Stomach smooth muscle (tissue), 2 donors: ENCODE measurements around the gene NBL1.

Experiments used
- H3K27ac ChIP-seq: one replicate; pipeline ENCODE4 v1.7.0; 2013; ENCODE audit warnings: mild to moderate bottlenecking, low read length, inconsistent platforms
- H3K27me3 ChIP-seq, 2 donors: one replicate each; pipeline ENCODE4 v1.7.0; 2013; ENCODE audit warnings: low read length in 2 of 2; ENCODE audit not compliant: insufficient read depth in 2 of 2, control insufficient read depth in 1 of 2
- H3K36me3 ChIP-seq, 2 donors: one replicate each; pipeline ENCODE4 v1.7.0; 2013; ENCODE audit warnings: low read length in 2 of 2; ENCODE audit not compliant: control insufficient read depth in 2 of 2, insufficient read depth in 2 of 2
- H3K4me1 ChIP-seq: one replicate; pipeline ENCODE4 v1.7.0; 2013; ENCODE audit warnings: low read length; ENCODE audit not compliant: control insufficient read depth, insufficient read depth
- H3K4me3 ChIP-seq, 2 donors: one replicate each; pipeline ENCODE4 v1.7.0; 2013; ENCODE audit warnings: low read length in 2 of 2
- H3K9ac ChIP-seq, 2 donors: one replicate each; pipeline ENCODE4 v1.7.0; 2013; ENCODE audit warnings: low read length in 2 of 2, mild to moderate bottlenecking in 1 of 2
- H3K9me3 ChIP-seq, 2 donors: one replicate each; pipeline ENCODE4 v1.7.0; 2013; ENCODE audit warnings: low read length in 2 of 2; ENCODE audit not compliant: control insufficient read depth in 2 of 2
- donor health status: healthy.
- donor health status: Pancreatic carcinoma.

NBL1 gene

GRCh38 chr1:19670787-19671186, 26.7 kb downstream of the NBL1 start:
- Histone ChIP-seq H3K36me3 (no peaks in the 10 kb centered on the region), H3K9me3 (no peaks in the 10 kb centered on the region), H3K4me1 (no peaks in the 10 kb centered on the region), H3K27ac (no peak overlapping the region), H3K9ac (no peak overlapping the region), H3K27me3 (peaks cover 25 to 26% of the 10 kb centered on the region in 2 donors), H3K4me3 (no peak overlapping the region)

DNA sequence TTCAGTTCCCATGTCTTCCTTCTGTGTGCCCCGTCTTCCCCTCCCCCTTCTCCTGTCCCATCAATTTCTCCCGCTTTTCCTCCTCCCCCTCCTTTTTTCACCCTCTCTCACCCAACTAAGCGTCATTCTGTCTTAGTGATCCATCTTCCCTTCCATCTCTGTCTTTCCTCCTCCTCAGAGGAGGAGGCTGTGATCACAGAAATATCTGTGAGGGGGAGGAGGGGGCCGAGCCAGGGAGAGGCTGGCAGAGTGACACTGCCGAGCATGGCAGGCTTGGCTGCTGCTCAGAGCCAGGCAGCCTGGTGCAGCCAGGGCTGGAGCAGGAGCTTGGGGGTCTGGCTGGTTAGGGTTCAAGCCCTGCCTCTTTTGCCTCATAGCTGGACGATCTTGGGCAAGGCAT, 28.1 kb downstream of the NBL1 start:
- Histone ChIP-seq H3K9ac (no peak overlapping the region), H3K27ac (no peak overlapping the region), H3K9me3 (no peaks in the 10 kb centered on the region), H3K27me3 (peaks cover 15 to 19% of the 10 kb centered on the region in 2 donors), H3K36me3 (no peaks in the 10 kb centered on the region), H3K4me3 (no peak overlapping the region), H3K4me1 (no peaks in the 10 kb centered on the region)

- no peaks in the 10 kb centered on the region for H3K9me3 ChIP-seq
- peaks cover 8 to 14% of the 10 kb centered on the region in 2 donors for H3K27me3 ChIP-seq
- no peak overlapping the region for H3K27ac ChIP-seq
- H3K4me3 ChIP-seq = no peak overlapping the region
- H3K4me1 ChIP-seq = no peaks in the 10 kb centered on the region
- no peak overlapping the region for H3K9ac ChIP-seq
- no peaks in the 10 kb centered on the region for H3K36me3 ChIP-seq
These were observed 31.7 kb downstream of the NBL1 start for GRCh38 chr1:19675797-19676196.

- Histone ChIP-seq H3K9me3 (no peaks in the 10 kb centered on the region), H3K36me3 (no peaks in the 10 kb centered on the region), H3K9ac (no peak overlapping the region), H3K4me1 (no peaks in the 10 kb centered on the region), H3K4me3 (no peak overlapping the region), H3K27ac (no peak overlapping the region), H3K27me3 (peaks cover 8 to 11% of the 10 kb centered on the region in 2 donors)
These were observed 32.4 kb downstream of the NBL1 start for GRCh38 chr1:19676438-19676922.

- H3K27me3 ChIP-seq = peaks cover 5 to 6% of the 10 kb centered on the region in 2 donors
- H3K4me1 ChIP-seq = no peaks in the 10 kb centered on the region
- no peak overlapping the region for H3K4me3 ChIP-seq
- H3K9ac ChIP-seq = no peak overlapping the region
- no peak overlapping the region for H3K27ac ChIP-seq
- H3K36me3 ChIP-seq = peaks cover 0 to 5% of the 10 kb centered on the region in 2 donors
- H3K9me3 ChIP-seq = no peaks in the 10 kb centered on the region
These were observed 34.4 kb downstream of the NBL1 start for GRCh38 chr1:19678493-19678892.

DNA sequence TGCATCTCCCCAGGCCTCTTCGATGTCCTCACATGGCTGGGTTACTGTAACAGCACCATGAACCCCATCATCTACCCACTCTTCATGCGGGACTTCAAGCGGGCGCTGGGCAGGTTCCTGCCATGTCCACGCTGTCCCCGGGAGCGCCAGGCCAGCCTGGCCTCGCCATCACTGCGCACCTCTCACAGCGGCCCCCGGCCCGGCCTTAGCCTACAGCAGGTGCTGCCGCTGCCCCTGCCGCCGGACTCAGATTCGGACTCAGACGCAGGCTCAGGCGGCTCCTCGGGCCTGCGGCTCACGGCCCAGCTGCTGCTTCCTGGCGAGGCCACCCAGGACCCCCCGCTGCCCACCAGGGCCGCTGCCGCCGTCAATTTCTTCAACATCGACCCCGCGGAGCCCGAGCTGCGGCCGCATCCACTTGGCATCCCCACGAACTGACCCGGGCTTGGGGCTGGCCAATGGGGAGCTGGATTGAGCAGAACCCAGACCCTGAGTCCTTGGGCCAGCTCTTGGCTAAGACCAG, 34.9 kb downstream of the NBL1 start:
- no peaks in the 10 kb centered on the region for H3K4me1 ChIP-seq
- no peak overlapping the region for H3K9ac ChIP-seq
- peaks cover 0 to 5% of the 10 kb centered on the region in 2 donors for H3K36me3 ChIP-seq
- no peak overlapping the region for H3K27ac ChIP-seq
- no peak overlapping the region for H3K4me3 ChIP-seq
- no peaks in the 10 kb centered on the region for H3K9me3 ChIP-seq
- peaks cover 5 to 6% of the 10 kb centered on the region in 2 donors for H3K27me3 ChIP-seq

DNA sequence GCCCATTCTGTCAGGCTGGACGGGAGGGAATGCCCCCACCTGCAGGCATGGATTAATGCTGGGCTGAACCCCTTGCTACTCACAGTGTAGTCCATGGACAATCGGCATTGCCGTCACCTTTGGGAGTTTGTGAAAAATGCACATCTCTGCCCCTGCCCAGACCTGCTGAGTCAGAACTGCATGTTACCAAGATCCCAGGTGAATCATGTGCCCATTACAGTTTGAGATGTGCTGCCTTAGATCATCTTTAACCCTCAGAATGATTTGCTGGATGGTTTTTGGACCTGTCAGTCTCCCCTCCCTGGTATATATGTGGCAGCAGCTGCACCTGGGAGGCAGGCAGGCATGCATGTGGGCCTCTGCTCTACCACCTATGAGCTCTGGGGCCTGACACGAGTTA, 35.6 kb downstream of the NBL1 start:
- H3K36me3 ChIP-seq = peaks cover 1 to 5% of the 10 kb centered on the region in 2 donors
- peaks cover 5 to 6% of the 10 kb centered on the region in 2 donors for H3K27me3 ChIP-seq

DNA sequence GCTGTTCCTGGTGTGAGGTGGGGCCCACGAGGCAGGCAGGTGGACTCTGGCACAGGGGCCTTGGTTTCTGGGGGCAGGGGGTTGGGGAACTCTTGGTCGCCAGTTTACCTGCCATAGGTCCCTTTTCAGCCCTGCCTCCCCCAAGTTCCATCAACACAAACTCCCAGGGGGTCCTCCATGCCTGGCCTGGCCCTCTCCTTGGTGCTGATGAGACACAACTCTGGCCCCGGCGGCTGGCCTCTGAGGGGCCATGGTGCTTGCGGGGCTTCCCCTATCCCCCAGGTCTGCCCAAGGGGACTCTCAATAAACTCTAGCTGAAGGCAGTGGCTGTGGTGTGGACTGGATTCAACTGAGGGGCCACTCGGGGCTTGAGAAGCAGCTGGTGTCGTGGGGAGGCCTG, 36.5 kb downstream of the NBL1 start:
- H3K27me3 ChIP-seq = peaks cover 3 to 4% of the 10 kb centered on the region in 2 donors
- H3K36me3 ChIP-seq = peaks cover 3 to 5% of the 10 kb centered on the region in 2 donors
- no peak overlapping the region for H3K27ac ChIP-seq
- no peaks in the 10 kb centered on the region for H3K4me1 ChIP-seq
- no peak overlapping the region for H3K9ac ChIP-seq
- H3K4me3 ChIP-seq = no peak overlapping the region
- no peaks in the 10 kb centered on the region for H3K9me3 ChIP-seq

More for the DNA sequence above, 35.6 kb downstream of the NBL1 start:
- no peak overlapping the region for H3K27ac ChIP-seq
- no peaks in the 10 kb centered on the region for H3K9me3 ChIP-seq
- no peaks in the 10 kb centered on the region for H3K4me1 ChIP-seq
- no peak overlapping the region for H3K4me3 ChIP-seq
- no peak overlapping the region for H3K9ac ChIP-seq

DNA sequence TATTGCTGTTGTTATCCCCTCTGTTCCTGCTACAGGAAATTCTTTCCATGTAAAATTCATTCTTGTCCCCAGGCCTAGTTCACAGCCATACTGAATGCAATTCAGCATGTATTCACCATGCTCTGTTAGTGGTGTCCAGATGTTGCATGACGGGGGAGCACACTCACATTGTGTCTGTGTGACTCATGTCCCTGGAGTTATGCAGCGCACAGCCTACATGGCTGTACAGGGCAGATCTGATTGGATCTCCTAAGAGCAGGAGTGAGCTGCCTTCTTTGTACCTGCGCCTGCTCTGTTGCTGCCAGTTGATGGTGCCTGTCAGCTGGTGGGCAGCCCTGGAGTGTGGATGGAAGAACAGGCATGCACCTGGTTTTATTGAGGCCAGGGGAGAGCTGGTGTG, 38.1 kb downstream of the NBL1 start:
- Histone ChIP-seq H3K4me1 (no peaks in the 10 kb centered on the region), H3K4me3 (no peak overlapping the region), H3K27me3 (no peaks in the 10 kb centered on the region), H3K27ac (no peak overlapping the region), H3K36me3 (peaks cover 4 to 9% of the 10 kb centered on the region in 2 donors), H3K9ac (no peak overlapping the region), H3K9me3 (no peaks in the 10 kb centered on the region)

DNA sequence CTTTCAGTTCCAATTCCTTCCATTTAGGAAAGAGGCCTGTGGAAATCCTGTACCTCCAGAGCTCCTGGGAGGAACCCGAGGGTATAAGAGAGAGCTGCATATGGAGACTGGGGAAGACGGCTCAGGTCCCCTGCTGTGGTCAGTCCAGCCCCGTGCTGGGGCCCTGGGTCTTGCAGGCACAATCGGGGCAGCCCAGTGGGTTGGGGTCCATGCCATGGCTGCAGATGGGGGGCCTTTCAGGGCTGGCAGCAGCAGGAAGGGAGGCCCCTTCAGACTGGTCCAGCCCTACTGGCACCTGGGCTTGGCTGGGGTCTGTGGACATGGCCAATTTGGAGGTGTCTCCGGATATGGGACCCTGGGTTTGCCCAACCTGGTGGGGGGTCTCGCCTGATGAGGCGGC, 38.8 kb downstream of the NBL1 start:
- H3K27me3 ChIP-seq = no peaks in the 10 kb centered on the region
- no peak overlapping the region for H3K27ac ChIP-seq
- no peak overlapping the region for H3K4me3 ChIP-seq
- no peaks in the 10 kb centered on the region for H3K4me1 ChIP-seq
- H3K36me3 ChIP-seq = peaks cover 11 to 15% of the 10 kb centered on the region in 2 donors
- H3K9ac ChIP-seq = no peak overlapping the region
- H3K9me3 ChIP-seq = peaks cover 0 to 6% of the 10 kb centered on the region in 2 donors

GRCh38 chr1:19683351-19683750, 39.2 kb downstream of the NBL1 start:
- H3K9me3 ChIP-seq = peaks cover 0 to 7% of the 10 kb centered on the region in 2 donors
- no peak overlapping the region for H3K4me3 ChIP-seq
- H3K4me1 ChIP-seq = no peaks in the 10 kb centered on the region
- H3K36me3 ChIP-seq = peaks cover 11 to 15% of the 10 kb centered on the region in 2 donors
- H3K9ac ChIP-seq = no peak overlapping the region
- no peaks in the 10 kb centered on the region for H3K27me3 ChIP-seq
- H3K27ac ChIP-seq = no peak overlapping the region
